HEK293 (cell line): ENCODE data around the gene DAAM1.

Source experiments
- CTCF ChIA-PET: fragments of 350-600 bp; formaldehyde crosslinking; extraction: SDS; loops from one replicate; lab custom pipeline; 2021; ENCODE audit warnings: antibody characterized with exemption; lab: Yijun Ruan, JAX
- POLR2A ChIA-PET: fragments of 300-600 bp; formaldehyde crosslinking; extraction: SDS; loops from one replicate; lab custom pipeline; 2020; ENCODE audit warnings: antibody characterized with exemption, inconsistent platforms; lab: Yijun Ruan, JAX
- H3K27ac ChIP-seq: fragments of 200-500 bp; sonication (Bioruptor generic); 2 replicates; pipeline ENCODE4 v1.5.1; 2014; ENCODE audit warnings: low read depth, low read length, control low read depth, inconsistent platforms; ENCODE audit errors: extremely low read depth
- H3K36me3 ChIP-seq, 2 experiments: fragments of 200-500 bp in 1 of 2; sonication (Bioruptor generic) in 1 of 2; 1 replicate in 1 of 2; 2 replicates in 1 of 2; pipeline ENCODE4 v1.5.1; 2014 to 2017; ENCODE audit warnings: inconsistent platforms in 2 of 2, low read length in 2 of 2; ENCODE audit not compliant: control insufficient read depth in 2 of 2, insufficient read depth in 1 of 2
- H3K4me1 ChIP-seq: fragments of 200-500 bp; sonication (Bioruptor generic); 2 replicates; pipeline ENCODE4 v1.5.1; 2014; ENCODE audit warnings: mild to moderate bottlenecking, low read length, inconsistent platforms; ENCODE audit not compliant: control insufficient read depth, insufficient read depth
- H3K4me3 ChIP-seq: 2 replicates; pipeline ENCODE4 v1.5.1; 2011; ENCODE audit warnings: low read depth, mild to moderate bottlenecking, control low read depth, low read length, moderate library complexity
- H3K9me3 ChIP-seq: fragments of 200-500 bp; sonication (Bioruptor generic); 2 replicates; pipeline ENCODE4 v1.5.1; 2014; ENCODE audit warnings: low read depth, low read length, inconsistent platforms; ENCODE audit not compliant: control insufficient read depth, insufficient read depth
- HOXD13 ChIP-seq: sonication (generic); formaldehyde crosslinking; IDR thresholded peaks from 2 replicates; pipeline ENCODE4 v1.8.0; 2022; ENCODE audit warnings: missing genetic modification reagents, borderline replicate concordance
- MZF1 ChIP-seq: fragments of 450-650 bp; formaldehyde crosslinking; IDR thresholded peaks from 2 replicates; pipeline ENCODE4 v1.5.1; 2017; ENCODE audit warnings: missing biosample characterization, missing genetic modification characterization, borderline replicate concordance
- SETDB1 ChIP-seq: IDR thresholded peaks from one replicate; pipeline ENCODE4 v1.6.1; 2017; ENCODE audit warnings: mild to moderate bottlenecking, low read length, moderate library complexity, mixed read lengths; ENCODE audit not compliant: insufficient read length
- ZBTB21 ChIP-seq: fragments of 450-650 bp; formaldehyde crosslinking; IDR thresholded peaks from 2 replicates; pipeline ENCODE4 v1.5.1; 2017; ENCODE audit warnings: missing biosample characterization, missing genetic modification characterization
- ZIC2 ChIP-seq: fragments of 450-650 bp; formaldehyde crosslinking; IDR thresholded peaks from 2 replicates; pipeline ENCODE4 v1.5.1; 2016; ENCODE audit warnings: missing biosample characterization, missing genetic modification characterization
- ZNF223 ChIP-seq: fragments of 450-650 bp; formaldehyde crosslinking; IDR thresholded peaks from 2 replicates; pipeline ENCODE4 v1.5.1; 2016; ENCODE audit warnings: missing biosample characterization, missing genetic modification characterization
- ZNF266 ChIP-seq: fragments of 450-650 bp; formaldehyde crosslinking; IDR thresholded peaks from 2 replicates; pipeline ENCODE4 v1.5.1; 2016; ENCODE audit warnings: missing biosample characterization, missing genetic modification characterization, low read depth
- ZNF404 ChIP-seq: fragments of 450-650 bp; formaldehyde crosslinking; IDR thresholded peaks from 2 replicates; pipeline ENCODE4 v1.5.1; 2017; ENCODE audit warnings: missing biosample characterization, missing genetic modification characterization
- ZNF416 ChIP-seq: fragments of 450-650 bp; formaldehyde crosslinking; IDR thresholded peaks from 2 replicates; pipeline ENCODE4 v1.5.1; 2016; ENCODE audit warnings: missing biosample characterization, missing genetic modification characterization
- ZNF473 ChIP-seq: fragments of 450-650 bp; formaldehyde crosslinking; IDR thresholded peaks from 2 replicates; pipeline ENCODE4 v1.5.1; 2017; ENCODE audit warnings: missing biosample characterization, missing genetic modification characterization
- ZNF48 ChIP-seq: fragments of 450-650 bp; formaldehyde crosslinking; IDR thresholded peaks from 2 replicates; pipeline ENCODE4 v1.5.1; 2016; ENCODE audit warnings: missing biosample characterization, missing genetic modification characterization
- ZNF530 ChIP-seq: fragments of 450-650 bp; formaldehyde crosslinking; IDR thresholded peaks from 2 replicates; pipeline ENCODE4 v1.5.1; 2016; ENCODE audit warnings: low read depth, missing biosample characterization, missing genetic modification characterization
- ZNF777 ChIP-seq: fragments of 450-650 bp; formaldehyde crosslinking; IDR thresholded peaks from 2 replicates; pipeline ENCODE4 v1.5.1; 2017; ENCODE audit warnings: missing biosample characterization, missing genetic modification characterization, borderline replicate concordance
- TF ChIP-seq, protein P1 (sequence below): fragments of 450-650 bp; formaldehyde crosslinking; IDR thresholded peaks from 2 replicates; pipeline ENCODE4 v1.5.1; 2016; ENCODE audit warnings: missing biosample characterization, missing genetic modification characterization
- TF ChIP-seq, protein P2 (sequence below): fragments of 450-650 bp; formaldehyde crosslinking; IDR thresholded peaks from 2 replicates; pipeline ENCODE4 v1.5.1; 2016; ENCODE audit warnings: missing biosample characterization, missing genetic modification characterization
- TF ChIP-seq, protein P3 (sequence below): fragments of 450-650 bp; formaldehyde crosslinking; optimal IDR thresholded peaks from 2 replicates; pipeline ENCODE3; 2016; ENCODE audit warnings: missing biosample characterization, mild to moderate bottlenecking, missing genetic modification characterization
- TF ChIP-seq, protein P4 (sequence below): fragments of 450-650 bp; formaldehyde crosslinking; IDR thresholded peaks from 2 replicates; pipeline ENCODE4 v1.5.1; 2016; ENCODE audit warnings: missing biosample characterization, missing genetic modification characterization
- TF ChIP-seq, protein P5 (sequence below): fragments of 450-650 bp; formaldehyde crosslinking; IDR thresholded peaks from 2 replicates; pipeline ENCODE4 v1.5.1; 2017; ENCODE audit warnings: missing biosample characterization, mild to moderate bottlenecking, missing genetic modification characterization, moderate library complexity
- TF ChIP-seq, protein P6 (sequence below): fragments of 450-650 bp; formaldehyde crosslinking; IDR thresholded peaks from 2 replicates; pipeline ENCODE4 v1.5.1; 2016; ENCODE audit warnings: missing biosample characterization, missing genetic modification characterization
- TF ChIP-seq, protein P7 (sequence below): fragments of 450-650 bp; formaldehyde crosslinking; IDR thresholded peaks from 2 replicates; pipeline ENCODE4 v1.5.1; 2017; ENCODE audit warnings: missing biosample characterization, missing genetic modification characterization

The DAAM1 gene

DNA sequence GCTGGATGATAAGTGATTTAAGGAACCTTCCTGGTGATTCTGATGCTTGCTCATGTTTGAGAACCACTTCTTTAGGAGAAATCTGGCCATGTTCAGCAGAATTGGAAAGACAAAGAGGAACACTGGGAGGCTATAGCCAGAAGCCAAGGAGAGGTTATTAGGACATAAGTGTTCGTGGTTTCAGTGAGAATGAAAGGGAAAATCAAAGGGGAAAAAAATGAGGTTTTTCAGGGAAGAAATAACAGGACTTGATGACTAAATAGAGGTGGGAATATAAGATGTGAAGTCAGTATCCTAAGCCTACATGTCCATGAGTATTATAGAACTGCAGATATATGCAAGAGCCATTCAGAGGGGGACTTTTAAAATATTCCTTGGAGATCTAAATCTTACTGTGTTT is 95.6 kb downstream of the DAAM1 start (continued):
- TF ChIP-seq, protein P1, sequence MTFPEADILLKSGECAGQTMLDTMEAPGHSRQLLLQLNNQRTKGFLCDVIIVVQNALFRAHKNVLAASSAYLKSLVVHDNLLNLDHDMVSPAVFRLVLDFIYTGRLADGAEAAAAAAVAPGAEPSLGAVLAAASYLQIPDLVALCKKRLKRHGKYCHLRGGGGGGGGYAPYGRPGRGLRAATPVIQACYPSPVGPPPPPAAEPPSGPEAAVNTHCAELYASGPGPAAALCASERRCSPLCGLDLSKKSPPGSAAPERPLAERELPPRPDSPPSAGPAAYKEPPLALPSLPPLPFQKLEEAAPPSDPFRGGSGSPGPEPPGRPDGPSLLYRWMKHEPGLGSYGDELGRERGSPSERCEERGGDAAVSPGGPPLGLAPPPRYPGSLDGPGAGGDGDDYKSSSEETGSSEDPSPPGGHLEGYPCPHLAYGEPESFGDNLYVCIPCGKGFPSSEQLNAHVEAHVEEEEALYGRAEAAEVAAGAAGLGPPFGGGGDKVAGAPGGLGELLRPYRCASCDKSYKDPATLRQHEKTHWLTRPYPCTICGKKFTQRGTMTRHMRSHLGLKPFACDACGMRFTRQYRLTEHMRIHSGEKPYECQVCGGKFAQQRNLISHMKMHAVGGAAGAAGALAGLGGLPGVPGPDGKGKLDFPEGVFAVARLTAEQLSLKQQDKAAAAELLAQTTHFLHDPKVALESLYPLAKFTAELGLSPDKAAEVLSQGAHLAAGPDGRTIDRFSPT (tag by site-specific recombination) = no peak
- TF ChIP-seq, protein P2, sequence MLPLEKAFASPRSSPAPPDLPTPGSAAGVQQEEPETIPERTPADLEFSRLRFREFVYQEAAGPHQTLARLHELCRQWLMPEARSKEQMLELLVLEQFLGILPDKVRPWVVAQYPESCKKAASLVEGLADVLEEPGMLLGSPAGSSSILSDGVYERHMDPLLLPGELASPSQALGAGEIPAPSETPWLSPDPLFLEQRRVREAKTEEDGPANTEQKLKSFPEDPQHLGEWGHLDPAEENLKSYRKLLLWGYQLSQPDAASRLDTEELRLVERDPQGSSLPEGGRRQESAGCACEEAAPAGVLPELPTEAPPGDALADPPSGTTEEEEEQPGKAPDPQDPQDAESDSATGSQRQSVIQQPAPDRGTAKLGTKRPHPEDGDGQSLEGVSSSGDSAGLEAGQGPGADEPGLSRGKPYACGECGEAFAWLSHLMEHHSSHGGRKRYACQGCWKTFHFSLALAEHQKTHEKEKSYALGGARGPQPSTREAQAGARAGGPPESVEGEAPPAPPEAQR (tag by site-specific recombination) = no peak
- TF ChIP-seq ZIC2 = no peak
- no peak for TF ChIP-seq SETDB1
- TF ChIP-seq MZF1 = no peak
- TF ChIP-seq, protein P3, sequence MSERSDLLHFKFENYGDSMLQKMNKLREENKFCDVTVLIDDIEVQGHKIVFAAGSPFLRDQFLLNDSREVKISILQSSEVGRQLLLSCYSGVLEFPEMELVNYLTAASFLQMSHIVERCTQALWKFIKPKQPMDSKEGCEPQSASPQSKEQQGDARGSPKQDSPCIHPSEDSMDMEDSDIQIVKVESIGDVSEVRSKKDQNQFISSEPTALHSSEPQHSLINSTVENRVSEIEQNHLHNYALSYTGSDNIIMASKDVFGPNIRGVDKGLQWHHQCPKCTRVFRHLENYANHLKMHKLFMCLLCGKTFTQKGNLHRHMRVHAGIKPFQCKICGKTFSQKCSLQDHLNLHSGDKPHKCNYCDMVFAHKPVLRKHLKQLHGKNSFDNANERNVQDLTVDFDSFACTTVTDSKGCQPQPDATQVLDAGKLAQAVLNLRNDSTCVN = no peak

DNA sequence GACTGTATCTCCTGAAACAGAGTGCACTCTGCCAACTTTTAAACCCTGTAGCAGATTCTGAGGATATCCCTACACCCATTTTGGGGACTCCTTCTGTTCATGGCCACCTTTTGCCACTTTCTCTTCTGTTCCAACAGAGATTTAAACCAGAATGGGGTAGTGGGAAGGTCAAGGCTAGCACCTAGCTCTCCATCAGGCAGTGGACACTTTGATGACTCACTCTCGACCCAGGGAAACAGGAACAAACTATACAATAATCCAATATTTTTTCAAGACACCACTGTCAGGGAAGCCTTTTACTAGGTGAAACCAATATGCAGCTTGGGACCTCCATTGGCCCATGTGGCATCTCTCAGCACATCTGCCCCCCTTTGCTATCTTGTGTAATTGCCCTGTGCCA is 103.6 kb downstream of the DAAM1 start:
- TF ChIP-seq ZNF223 (tag by site-specific recombination) (no peak), ZBTB21 (tag by site-specific recombination) (no peak), ZNF416 (tag by site-specific recombination) (no peak), ZNF404 (no peak), ZNF530 (tag by site-specific recombination) (no peak), ZNF777 (tag by site-specific recombination) (no peak), HOXD13 (no peak), ZNF266 (tag by site-specific recombination) (no peak), ZNF48 (tag by site-specific recombination) (no peak), ZNF473 (tag by site-specific recombination) (no peak)
- TF ChIP-seq, protein P4, sequence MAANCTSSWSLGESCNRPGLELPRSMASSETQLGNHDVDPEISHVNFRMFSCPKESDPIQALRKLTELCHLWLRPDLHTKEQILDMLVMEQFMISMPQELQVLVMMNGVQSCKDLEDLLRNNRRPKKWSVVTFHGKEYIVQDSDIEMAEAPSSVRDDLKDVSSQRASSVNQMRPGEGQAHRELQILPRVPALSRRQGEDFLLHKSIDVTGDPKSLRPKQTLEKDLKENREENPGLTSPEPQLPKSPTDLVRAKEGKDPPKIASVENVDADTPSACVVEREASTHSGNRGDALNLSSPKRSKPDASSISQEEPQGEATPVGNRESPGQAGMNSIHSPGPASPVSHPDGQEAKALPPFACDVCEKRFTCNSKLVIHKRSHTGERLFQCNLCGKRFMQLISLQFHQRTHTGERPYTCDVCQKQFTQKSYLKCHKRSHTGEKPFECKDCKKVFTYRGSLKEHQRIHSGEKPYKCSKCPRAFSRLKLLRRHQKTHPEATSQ (tag by site-specific recombination) = no peak
- TF ChIP-seq, protein P5, sequence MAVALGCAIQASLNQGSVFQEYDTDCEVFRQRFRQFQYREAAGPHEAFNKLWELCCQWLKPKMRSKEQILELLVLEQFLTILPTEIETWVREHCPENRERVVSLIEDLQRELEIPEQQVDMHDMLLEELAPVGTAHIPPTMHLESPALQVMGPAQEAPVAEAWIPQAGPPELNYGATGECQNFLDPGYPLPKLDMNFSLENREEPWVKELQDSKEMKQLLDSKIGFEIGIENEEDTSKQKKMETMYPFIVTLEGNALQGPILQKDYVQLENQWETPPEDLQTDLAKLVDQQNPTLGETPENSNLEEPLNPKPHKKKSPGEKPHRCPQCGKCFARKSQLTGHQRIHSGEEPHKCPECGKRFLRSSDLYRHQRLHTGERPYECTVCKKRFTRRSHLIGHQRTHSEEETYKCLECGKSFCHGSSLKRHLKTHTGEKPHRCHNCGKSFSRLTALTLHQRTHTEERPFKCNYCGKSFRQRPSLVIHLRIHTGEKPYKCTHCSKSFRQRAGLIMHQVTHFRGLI (tag by site-specific recombination) = no peak
- TF ChIP-seq, protein P6, sequence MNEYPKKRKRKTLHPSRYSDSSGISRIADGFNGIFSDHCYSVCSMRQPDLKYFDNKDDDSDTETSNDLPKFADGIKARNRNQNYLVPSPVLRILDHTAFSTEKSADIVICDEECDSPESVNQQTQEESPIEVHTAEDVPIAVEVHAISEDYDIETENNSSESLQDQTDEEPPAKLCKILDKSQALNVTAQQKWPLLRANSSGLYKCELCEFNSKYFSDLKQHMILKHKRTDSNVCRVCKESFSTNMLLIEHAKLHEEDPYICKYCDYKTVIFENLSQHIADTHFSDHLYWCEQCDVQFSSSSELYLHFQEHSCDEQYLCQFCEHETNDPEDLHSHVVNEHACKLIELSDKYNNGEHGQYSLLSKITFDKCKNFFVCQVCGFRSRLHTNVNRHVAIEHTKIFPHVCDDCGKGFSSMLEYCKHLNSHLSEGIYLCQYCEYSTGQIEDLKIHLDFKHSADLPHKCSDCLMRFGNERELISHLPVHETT (tag by site-specific recombination) = no peak
- TF ChIP-seq, protein P7, sequence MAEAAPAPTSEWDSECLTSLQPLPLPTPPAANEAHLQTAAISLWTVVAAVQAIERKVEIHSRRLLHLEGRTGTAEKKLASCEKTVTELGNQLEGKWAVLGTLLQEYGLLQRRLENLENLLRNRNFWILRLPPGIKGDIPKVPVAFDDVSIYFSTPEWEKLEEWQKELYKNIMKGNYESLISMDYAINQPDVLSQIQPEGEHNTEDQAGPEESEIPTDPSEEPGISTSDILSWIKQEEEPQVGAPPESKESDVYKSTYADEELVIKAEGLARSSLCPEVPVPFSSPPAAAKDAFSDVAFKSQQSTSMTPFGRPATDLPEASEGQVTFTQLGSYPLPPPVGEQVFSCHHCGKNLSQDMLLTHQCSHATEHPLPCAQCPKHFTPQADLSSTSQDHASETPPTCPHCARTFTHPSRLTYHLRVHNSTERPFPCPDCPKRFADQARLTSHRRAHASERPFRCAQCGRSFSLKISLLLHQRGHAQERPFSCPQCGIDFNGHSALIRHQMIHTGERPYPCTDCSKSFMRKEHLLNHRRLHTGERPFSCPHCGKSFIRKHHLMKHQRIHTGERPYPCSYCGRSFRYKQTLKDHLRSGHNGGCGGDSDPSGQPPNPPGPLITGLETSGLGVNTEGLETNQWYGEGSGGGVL (tag by site-specific recombination) = no peak
- ChIA-PET POLR2A (no interaction called here), CTCF (no interaction called here)
- peaks cover 0 to 8% of the 10 kb centered on the region in 2 experiments; a peak in 1 of 3 replicates for H3K36me3 ChIP-seq
- no peak overlapping the region for H3K4me3 ChIP-seq
- no peak overlapping the region for H3K27ac ChIP-seq
- H3K4me1 ChIP-seq = no peaks in the 10 kb centered on the region
- H3K9me3 ChIP-seq = no peaks in the 10 kb centered on the region
